GM19468 (cell line): Measurements from ENCODE around the gene TMEM184B.
A peak's percentile ranks its signal among the peaks of the same experiment; 100 is the strongest.

Experiments
- ATAC-seq: cut with Tn5 transposase; IDR thresholded peaks from one replicate; pipeline ENCODE4 v1.9.1; 2021; ENCODE audit warnings: mild to moderate bottlenecking, moderate library complexity, moderate number of reproducible peaks; ENCODE audit not compliant: unreplicated experiment; ENCODE audit errors: extremely low read depth

TMEM184B gene

DNA sequence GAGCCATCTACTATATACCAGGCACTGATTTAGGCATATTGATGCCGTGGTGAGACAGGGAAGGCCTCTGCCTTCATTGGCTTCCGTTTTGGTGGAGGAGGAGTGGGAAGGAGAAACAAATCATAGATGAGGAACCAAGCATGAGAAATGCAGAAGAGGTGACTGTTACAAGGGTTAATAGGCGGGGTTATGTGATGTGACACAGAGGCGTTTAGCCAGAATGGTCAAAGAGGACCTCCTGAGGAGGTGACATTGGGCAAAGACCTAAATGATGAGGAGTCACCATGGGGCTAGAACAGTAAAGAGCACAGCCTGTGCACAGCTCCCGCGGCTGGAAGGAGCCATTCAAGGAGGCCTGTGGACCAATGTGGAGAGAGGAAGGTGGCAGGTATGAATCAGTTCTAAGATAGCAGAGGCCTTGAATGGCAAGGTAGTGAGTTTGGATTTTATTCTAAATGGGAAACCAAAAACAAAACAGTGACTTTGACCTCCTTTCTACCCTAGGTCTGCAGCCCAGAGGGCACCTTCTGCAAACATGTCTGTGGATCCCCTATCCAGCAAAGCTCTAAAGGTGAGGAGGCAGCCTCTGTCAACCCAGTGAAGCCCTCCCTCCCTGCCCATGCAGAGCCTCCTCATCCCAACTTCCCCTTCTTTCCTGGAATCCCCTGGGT lies 59.4 kb downstream of the TMEM184B start:
- no peak for ATAC-seq

DNA sequence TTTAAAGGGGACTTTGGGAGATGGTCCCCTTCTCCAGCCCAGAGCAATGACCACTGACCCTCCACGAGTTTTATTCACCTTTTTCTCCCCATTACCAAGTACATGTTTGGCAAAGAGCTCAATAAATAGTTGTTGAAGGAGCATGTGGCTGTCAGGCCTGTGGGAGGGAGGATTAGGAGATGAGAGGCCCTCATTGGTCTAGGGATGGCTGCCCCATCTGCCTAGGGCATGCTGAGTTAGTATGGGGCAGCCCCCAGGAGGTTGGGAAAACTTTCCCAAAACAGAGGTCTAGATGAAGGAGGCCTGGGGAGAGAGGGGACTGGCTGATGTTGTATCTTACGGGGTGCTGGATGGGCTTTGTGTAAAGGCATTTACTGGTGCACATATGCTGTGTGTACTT lies 60.4 kb downstream of the TMEM184B start:
- no peak for ATAC-seq

DNA sequence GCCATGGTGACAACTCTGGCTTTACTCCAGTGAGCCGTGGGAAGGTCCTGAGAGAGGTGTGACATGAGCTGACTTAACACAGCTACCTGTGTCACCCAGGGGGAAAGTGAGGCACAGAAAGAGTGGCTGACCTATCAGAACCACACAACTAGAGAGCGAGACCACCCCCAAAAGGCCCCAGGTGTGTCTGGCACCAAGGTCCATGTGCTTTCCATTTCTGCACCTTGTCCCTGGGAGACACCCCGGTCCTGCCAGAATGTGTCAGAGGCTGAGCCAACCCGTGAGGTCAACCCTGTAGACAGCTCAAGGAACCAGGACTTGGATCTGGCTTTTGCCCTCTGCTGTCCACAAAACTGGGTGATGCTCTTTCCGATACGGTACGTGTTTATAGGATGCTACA lies 61.3 kb downstream of the TMEM184B start:
- no peak for ATAC-seq

DNA sequence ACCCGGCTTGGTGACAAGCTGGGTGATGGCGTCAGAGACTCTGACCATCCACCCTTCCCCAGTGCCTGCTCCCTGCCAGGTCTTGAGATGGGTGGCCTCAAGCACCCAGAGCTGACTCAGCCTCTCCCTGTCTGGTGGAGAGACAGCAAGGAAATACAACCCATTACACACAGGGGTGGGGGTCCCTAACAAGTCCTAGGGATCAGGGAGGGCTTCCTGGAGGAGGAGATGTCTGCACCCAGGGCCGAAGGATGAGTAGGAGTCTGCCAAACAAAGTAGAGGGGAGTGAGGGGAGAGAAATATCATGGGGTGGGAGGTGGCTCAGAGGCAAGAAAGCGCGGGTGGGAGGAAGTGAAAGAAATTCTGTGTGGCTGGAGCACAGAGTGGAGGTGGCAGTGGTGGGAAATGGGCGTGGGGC lies 64.2 kb downstream of the TMEM184B start:
- no peak for ATAC-seq

DNA sequence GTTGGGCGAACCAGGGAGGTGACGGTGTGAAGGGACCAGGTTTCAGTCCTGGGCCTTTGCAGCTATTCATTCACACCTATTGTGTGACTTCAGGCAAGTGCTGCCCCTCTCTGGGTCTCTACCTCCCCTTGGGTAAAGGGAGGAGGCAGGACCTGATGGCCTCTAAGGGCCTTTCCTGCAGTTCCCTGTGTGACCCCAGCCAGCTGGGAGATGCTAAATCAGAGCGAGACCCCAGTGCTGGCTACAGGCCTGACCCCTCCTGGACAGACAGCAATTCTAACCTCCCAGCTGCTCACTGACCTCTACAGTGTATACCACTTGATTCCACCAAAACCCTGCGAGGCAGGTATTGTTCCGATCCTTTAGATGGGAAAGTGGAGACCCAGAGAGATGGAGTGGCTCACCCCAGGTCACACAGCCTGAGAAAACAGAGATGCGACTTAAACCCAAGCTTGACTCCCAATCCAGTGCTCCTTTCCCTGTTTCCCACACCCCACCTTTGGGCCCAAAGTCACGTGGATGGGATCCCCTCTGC lies 64.8 kb downstream of the TMEM184B start:
- no peak for ATAC-seq

DNA sequence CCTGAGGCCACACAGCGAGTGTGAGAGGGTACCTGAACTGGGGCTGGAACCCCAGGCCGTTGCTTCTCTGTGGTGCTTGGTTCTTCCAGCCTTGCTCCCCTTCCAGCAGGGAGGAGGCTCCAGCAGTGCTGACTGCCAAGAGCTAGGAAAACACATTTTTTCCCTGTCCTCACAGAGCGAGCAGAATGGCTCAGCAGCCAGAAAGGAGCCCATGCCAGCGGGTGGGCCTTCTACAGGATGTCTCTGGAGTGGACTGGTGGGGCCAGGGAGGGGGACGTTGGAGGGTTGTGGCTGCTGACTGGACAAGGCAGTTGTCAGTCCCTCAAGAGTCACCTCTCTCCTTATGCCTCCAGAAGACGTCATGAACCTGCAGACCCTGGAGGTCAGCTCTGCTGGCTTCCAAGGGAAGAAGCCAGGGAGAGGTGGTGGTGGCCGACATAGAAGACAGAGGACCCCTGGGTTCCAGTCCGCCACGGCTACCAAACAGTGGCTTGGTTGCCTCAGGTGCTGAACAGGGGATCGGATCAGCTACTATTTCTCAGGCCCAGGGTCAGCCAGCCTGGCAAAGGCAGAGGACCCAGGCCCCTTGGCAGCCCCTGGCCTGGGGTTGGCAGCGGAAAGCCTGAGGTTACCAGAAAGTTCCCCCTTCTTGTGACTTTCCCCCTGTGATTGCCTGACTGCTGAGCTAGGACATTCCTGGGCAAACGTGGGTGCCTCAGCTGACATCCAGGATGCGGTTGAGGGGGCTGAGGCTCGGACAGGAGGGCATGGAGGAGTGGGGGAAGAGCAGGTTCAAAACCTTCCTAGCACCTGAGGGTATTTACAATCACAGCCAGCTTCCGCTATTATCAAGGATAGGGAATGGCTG lies 67.3 kb downstream of the TMEM184B start:
- ATAC-seq, result no peak

DNA sequence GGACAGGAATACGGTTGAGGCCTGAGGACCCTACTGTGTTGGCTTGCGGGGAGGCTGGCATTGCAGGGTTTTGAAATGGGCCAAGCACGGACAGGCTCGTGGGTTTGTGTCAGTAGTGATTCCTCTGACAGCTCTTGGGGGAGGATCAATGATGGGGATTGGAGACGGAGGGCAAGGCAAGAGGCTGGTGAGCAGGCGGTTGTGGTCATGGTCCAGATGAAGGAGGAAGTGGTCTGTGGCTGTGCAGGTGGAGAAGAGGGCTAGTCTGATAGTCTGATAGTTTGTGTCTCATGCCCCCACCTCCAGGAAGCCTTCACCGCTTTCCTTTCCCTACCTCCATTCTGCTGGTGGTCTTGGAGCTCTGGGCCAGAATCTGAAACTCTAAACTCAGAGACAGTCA lies 68.0 kb downstream of the TMEM184B start:
- no peak for ATAC-seq

DNA sequence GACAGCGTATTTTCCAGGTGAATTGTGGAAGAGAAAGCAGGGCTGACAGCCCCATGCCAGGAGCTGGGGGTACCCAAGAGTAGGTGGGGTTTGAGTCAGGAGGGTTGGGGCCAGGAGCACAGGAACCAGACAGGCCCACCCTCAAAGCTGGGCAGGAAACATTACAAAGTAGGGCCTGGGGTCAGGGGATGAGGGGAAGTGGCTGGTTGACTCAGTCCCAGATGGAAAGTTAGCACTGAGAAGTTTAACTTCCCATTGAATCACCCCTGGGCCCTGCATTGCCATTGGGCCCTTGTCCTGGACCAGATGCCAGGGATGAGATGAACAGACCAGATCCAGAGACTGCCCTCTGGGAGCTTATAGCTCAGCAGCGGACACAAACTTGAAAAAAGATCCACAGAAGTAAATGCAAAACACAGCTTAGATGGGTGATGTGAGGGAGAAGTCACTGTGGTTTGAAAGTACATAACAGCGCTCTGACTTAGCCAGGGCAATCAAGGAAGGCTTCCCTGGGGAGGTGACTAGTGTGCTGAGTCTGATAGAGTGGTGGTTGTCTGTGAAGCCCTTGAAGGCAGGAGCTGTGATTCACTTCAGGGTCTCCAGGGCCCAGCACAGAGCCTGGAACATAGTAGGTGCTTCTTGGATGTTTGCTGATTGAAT lies 68.8 kb downstream of the TMEM184B start:
- no peak for ATAC-seq

DNA sequence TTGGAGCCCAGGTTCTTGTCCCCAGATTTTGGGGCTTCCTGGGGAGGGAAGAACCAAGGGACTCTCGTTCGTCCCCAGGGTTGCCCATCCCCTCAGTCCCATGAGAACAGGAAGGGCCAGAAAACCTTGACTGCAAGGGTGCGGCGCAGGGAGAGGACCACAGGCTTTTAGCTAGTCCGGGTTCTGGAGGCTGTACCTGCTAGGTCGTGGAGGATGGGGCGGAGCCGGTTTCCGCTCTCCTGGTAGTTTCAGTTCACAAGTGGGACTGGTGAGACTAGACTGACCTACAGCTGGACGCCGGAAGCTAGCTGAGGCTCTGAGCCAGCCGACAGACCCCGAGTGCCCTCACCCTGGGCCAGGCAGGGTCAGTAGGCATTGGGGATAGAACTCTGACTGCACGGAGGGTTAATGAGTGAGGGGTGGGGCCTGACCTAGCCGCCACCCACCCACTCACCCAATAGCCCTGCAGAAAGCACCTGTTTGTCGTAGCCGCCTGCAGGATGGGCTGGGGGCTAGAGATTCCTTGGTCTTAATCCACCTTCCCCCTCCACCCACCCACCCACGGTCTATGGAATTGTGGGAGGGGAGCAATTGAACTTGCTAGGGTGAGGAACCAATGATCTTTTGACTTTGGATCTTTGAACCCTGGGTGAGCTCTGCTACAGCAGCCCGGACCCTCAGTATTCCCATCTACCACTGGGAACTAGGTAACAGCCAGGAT lies 69.6 kb downstream of the TMEM184B start:
- ATAC-seq, result no peak

DNA sequence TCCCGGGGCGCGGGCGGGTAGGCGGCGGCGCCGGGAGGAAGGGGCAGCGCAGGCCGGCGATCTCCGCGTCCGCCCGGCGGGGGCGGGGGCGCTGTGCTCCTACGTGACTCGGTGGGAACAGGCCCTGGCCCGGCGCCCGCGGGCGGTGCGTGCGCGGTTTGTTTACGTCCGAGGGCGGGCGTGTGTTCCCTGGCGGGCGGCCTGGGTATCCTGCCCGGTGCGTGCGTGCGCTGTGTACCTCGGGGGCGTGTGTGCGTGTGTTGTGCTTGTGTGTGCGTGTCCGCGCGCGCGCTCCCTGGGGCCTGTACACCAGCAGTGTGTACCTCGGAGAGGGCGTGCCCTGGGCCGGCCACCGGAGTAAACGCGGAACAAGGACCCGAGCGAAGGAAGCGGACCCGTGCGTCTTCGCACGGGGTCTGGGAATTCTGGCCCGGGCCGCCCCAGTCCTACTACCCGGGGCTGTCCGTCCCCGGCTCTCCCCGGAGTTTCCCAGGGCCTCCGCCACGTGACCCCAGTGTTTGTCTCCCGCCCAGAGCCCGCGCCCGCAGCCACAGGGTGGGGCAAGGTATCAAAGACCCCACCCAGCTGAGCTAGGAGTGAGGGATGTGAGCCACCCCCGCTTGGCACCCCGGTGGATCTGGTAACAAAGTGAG lies 70.2 kb downstream of the TMEM184B start:
- no peak for ATAC-seq

DNA sequence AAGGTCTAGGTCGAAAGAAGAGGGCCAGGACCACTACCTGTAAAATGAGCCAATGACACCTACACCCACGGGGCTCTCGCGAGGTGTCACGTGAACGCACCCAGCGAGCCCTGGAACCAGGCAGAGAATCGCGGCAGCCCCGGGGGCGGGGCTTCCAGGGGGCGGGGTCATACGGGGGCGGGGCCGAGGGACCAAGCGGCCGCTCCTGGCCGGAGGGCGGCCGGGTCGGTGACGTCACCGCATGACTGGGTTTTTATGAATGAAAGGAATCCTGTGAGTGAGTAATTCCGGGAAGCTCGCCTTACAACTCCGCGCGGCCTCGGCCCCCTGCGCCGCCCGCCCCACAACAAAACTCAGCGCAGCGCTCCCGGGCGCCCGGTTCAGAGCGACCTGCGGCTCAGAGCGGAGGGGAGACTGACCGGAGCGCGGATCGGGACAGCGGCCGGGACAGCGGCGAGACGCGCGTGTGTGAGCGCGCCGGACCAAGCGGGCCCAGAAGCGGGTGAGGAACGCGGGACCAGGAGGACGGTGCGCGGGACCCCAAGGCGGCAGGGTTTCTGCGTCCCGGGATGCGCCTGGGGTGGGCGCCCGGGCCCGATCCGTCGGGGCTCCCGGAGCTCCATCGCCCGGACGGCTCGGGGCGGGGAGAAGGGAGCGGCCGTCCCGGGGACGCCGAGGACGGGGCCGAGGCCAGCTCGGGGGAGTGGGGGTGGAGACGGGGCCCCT lies 70.9 kb downstream of the TMEM184B start, which contains the start of gene MAFF:
Gene MAFF, plus strand, starts transcription at position 284 of the 726 bp plus-strand sequence. CDS start 11,860 bp downstream, outside the sequence.
- ATAC-seq, result peak; percentile 34

DNA sequence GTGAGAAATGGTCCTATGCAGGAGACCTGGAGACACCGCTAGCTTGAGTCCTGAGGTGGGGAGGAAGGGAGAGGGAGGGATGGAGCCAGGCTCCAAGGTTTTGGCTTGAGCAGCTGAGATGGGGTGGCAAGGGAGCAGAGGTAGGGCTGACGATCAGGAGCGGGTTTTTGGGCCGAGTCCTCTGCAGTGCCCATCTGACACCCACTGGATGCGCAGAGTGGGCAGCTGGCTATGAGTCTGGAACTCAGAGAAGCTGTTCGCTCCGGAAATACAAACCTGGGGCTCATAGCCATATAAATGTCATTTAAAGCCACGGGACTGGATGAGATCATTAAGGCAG lies 71.5 kb downstream of the TMEM184B start:
- no peak for ATAC-seq

DNA sequence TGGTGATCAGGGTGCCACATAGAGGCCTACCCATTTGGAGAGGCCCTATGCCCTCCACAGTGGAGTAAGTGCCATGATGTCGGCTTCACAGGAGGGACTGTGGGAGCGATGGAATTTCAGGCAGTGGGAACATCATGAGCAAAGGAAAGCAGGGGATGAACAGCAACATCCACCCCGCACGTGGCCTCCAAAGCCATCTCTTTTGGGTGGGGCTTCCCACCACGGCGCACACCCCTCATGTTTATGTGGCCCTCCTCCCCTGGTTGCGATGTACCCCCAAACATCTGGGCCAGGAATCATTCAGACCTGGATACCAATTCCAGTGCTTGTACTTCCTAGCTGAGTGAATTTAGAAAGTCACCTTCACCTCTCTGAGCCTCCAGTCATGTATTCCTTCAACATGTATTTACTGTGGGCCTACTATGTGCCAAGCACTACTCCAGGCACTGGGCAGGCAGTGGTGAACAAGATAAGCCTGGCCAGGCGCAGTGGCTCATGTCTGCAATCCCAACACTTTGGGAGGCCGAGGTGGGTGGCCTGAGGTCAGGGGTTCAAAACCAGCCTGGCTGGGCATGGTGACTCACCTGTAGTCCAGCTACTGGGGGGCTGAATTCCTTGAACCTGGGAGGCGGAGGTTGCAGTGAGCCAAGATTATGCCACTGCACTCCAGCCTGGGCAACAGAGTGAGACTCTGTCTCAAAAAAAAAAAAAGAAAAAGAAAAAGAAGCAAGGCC lies 72.8 kb downstream of the TMEM184B start:
- ATAC-seq, result no peak

DNA sequence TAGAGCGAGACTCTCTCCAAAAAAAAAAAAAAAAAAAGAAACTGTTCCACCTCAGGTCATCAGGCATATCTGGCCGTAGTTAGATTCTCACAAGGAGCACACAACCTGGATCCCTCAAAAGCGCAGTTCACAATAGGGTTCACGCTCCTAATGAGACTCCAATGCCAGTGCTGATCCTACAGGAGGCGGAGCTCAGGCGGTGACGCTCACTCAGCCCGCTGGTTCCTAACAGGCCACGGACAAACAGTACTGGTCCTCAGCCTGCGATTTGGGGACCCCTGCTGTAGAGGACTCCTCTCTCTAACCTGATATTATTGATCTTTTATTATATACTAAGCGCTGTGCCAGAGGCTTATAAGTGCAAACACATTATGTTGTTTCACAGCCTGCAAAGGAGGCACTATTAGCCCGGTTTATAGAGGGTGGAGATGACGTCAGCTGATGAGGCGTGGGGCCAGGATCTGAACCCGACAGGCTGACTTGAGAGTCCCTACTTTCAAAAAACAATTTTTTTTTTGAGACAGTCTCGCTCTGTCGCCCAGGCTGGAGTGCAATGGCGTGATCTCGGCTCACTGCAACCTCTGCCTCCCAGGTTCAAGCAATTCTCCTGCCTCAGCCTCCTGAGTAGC lies 75.9 kb downstream of the TMEM184B start:
- ATAC-seq, result no peak

DNA sequence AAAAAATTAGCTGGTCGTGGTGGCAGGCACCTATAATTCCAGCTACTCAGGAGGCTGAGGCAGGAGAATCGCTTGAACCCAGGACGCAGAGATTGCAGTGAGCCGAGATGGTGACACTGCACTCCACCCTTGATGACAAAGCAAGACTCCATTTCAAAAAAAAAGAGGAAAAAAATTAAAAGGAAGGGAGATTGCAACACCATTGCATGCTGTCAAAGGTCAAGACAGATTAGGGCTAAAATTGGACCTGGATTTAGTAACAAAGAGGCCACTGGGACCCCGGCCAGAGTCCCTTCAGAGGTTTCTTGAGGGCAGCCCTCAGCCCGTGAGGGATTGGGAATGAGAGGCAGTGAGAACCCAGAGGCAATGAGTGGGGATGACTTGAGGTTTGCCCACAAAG lies 79.2 kb downstream of the TMEM184B start:
- no peak for ATAC-seq

DNA sequence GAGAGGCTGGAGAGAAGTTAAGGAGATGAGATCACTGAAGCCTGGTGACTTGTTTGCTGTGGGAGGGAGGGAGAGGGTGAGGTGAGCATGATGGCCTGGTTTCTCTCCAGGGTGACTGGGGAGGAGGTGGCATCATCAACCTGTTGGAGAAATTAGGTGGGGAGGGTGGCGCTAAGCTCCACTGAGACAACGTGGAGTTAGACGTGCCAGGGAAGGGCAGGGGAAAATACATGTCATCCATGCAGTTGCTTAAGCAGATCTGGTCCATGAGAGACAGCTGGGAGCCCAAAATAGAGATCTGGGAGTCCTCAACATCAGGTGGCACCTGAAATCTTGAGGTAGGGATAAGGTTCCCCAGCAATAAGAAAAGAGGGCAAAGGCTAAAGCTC lies 80.3 kb downstream of the TMEM184B start:
- ATAC-seq, result no peak

DNA sequence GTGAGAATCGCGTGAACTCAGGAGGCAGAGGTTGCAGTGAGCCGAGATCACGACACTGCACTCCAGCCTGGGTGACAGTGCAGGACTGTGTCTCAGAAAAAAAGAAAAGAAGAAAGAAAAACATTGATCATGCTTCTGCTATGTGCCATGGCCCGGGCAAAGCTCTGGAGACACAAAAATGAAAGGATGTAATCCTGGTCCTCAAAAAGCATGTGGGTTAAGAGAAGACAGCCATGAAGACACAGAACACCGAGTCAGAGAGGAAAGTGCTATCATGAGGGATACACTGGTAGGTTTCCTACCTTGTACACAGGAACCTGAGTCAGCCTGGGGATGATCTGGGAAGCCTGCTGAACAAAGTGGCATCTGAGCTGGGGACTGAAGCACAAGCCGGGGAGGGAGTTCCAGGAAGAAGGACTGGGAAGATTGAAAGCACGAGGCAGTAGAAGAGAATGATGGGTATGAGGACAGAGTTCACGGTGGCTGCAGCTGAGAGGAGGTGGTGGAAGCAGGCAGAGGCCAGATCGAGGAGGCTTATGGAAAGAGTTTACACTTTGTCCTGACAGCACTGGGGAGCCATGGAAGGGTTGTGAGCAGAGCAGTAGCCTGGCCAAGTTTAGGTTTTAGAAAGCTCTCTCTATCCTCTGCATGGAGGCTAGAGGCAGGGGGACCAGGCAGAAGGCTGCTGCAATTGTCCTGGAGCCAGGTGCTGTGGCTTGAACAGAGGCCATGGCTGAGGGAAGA lies 80.9 kb downstream of the TMEM184B start:
- ATAC-seq, result no peak
